GM12878 (cell line): Measurements from ENCODE around the gene PODN. TPM values are rescaled to one million over a fixed set of nuclear protein-coding genes. Genes with fewer than 3 reads are reported as not detected.

Source experiments
- ATAC-seq: fragments of 200-7000 bp; cut with Tn5 transposase; 3 replicates; pipeline ENCODE4 v1.9.1; 2020; ENCODE audit warnings: mild to moderate bottlenecking, moderate library complexity
- BruUV-seq: library from RNA; stranded (reverse); fragments of 400-500 nt; replicated peaks from 2 replicates; lab custom pipeline; 2021; lab: Mats Ljungman, UMichigan
- CTCF ChIA-PET: fragments of 300-600 bp; sonication (Branson Sonifier 250); formaldehyde crosslinking; extraction: SDS; loops from one replicate; lab custom pipeline; 2021; ENCODE audit warnings: inconsistent platforms; lab: Yijun Ruan, JAX
- POLR2A ChIA-PET: fragments of 350-600 bp; formaldehyde crosslinking; extraction: SDS; loops from one replicate; lab custom pipeline; 2021; ENCODE audit warnings: inconsistent platforms; lab: Charles Lee
- RAD21 ChIA-PET: fragments of 300-600 bp; sonication (Branson Sonifier 250); formaldehyde crosslinking; loops from one replicate; lab custom pipeline; 2023; ENCODE audit warnings: antibody characterized with exemption; ENCODE audit not compliant: unreplicated experiment; lab: Charles Lee
- SMC1A ChIA-PET: fragments of 300-600 bp; sonication (Branson Sonifier 250); formaldehyde crosslinking; loops from one replicate; lab custom pipeline; 2023; ENCODE audit not compliant: unreplicated experiment, uncharacterized antibody; lab: Charles Lee
- DNase-seq: peaks from one replicate; pipeline ENCODE4 v3.0.0-alpha.2; 2011; ENCODE audit warnings: low read depth, low spot score
- FAIRE-seq: peaks from 3 replicates; lab custom pipeline; 2011; peaks lifted over from hg19 to GRCh38; lab: Jason Lieb, UNC
- H2AFZ ChIP-seq: 2 replicates; pipeline ENCODE4 v1.6.0; 2011; ENCODE audit warnings: low read depth, low read length, control low read depth; ENCODE audit not compliant: control insufficient read depth
- H3K27ac ChIP-seq: 2 replicates; pipeline ENCODE4 v1.5.1; 2011; ENCODE audit warnings: control low read depth; ENCODE audit not compliant: control insufficient read depth, insufficient read depth
- H3K27me3 ChIP-seq, 2 experiments: replicated peaks in 1 of 2; 2 replicates each; pipeline versions ENCODE4 v1.6.0 to v1.6.1; 2011; ENCODE audit warnings: low read length in 1 of 2; ENCODE audit not compliant: control insufficient read depth in 2 of 2, insufficient read depth in 2 of 2
- H3K36me3 ChIP-seq, 2 experiments: 2 replicates each; pipeline ENCODE4 v1.5.1; 2011; ENCODE audit warnings: low read length in 1 of 2; ENCODE audit not compliant: control insufficient read depth in 2 of 2, insufficient read depth in 2 of 2
- H3K4me1 ChIP-seq: 2 replicates; pipeline ENCODE4 v1.6.1; 2011; ENCODE audit warnings: mild to moderate bottlenecking, low read length, moderate library complexity, mixed read lengths; ENCODE audit not compliant: control insufficient read depth, insufficient read depth
- H3K4me2 ChIP-seq: 2 replicates; pipeline ENCODE4 v1.6.0; 2011; ENCODE audit warnings: control low read depth; ENCODE audit not compliant: control insufficient read depth, insufficient read depth
- H3K4me3 ChIP-seq: fragments of 200-600 bp; sonication (generic); 2 replicates; pipeline ENCODE4 v1.5.1; 2016
- H3K79me2 ChIP-seq: 2 replicates; pipeline ENCODE4 v1.6.0; 2011; ENCODE audit warnings: low read length; ENCODE audit not compliant: control insufficient read depth, insufficient read depth
- H3K9ac ChIP-seq: 2 replicates; pipeline ENCODE4 v1.8.0; 2011; ENCODE audit warnings: low read length, control low read depth, mixed read lengths; ENCODE audit not compliant: control insufficient read depth, insufficient read depth
- H3K9me3 ChIP-seq: replicated peaks from 3 replicates; pipeline ENCODE4 v1.5.1; 2011; ENCODE audit warnings: mild to moderate bottlenecking, low read length; ENCODE audit not compliant: control insufficient read depth, insufficient read depth
- H4K20me1 ChIP-seq: 2 replicates; pipeline ENCODE4 v1.6.0; 2011; ENCODE audit not compliant: control insufficient read depth, insufficient read depth
- BHLHE40 ChIP-seq, 2 experiments: fragments of 450-650 bp in 1 of 2; IDR thresholded peaks; 2 replicates each; pipeline ENCODE4 v1.6.1; 2011 to 2017; ENCODE audit warnings: low read depth in 2 of 2, borderline replicate concordance in 1 of 2, improper control_type of control experiment in 1 of 2, low read length in 1 of 2, mild to moderate bottlenecking in 1 of 2
- CEBPB ChIP-seq, 2 experiments: fragments of 150-350 bp in 1 of 2; IDR thresholded peaks; 2 replicates each; pipeline ENCODE4 v1.6.1; 2012 to 2014; ENCODE audit warnings: low read depth in 2 of 2, low read length in 2 of 2, borderline replicate concordance in 1 of 2, inconsistent platforms in 1 of 2
- CHD1 ChIP-seq: IDR thresholded peaks from 2 replicates; pipeline ENCODE4 v1.6.1; 2012; ENCODE audit warnings: low read depth, low read length, improper control_type of control experiment
- HCFC1 ChIP-seq: fragments of 150-350 bp; IDR thresholded peaks from 2 replicates; pipeline ENCODE4 v1.6.1; 2014; ENCODE audit warnings: low read length
- PAX8 ChIP-seq: fragments of 450-650 bp; IDR thresholded peaks from 2 replicates; pipeline ENCODE4 v1.6.1; 2017; ENCODE audit warnings: mild to moderate bottlenecking, moderate library complexity
- SUPT20H ChIP-seq: IDR thresholded peaks from 2 replicates; pipeline ENCODE4 v1.6.1; 2011; ENCODE audit warnings: low read depth, mild to moderate bottlenecking, low read length, moderate library complexity, borderline replicate concordance; ENCODE audit not compliant: control insufficient read depth
- TCF3 ChIP-seq: IDR thresholded peaks from 2 replicates; pipeline ENCODE4 v1.6.1; 2012; ENCODE audit warnings: low read depth, mild to moderate bottlenecking, low read length, borderline replicate concordance; ENCODE audit not compliant: insufficient read depth
- ZBTB11 ChIP-seq: fragments of 450-650 bp; formaldehyde crosslinking; IDR thresholded peaks from 2 replicates; pipeline ENCODE4 v1.5.0; 2022; ENCODE audit warnings: mild to moderate bottlenecking, missing genetic modification characterization
- WGBS: methylation state at CpG from one replicate; pipeline ENCODE4 v1.1.6; 2016; ENCODE audit warnings: low lambda C conversion rate; ENCODE audit not compliant: insufficient replicate concordance, insufficient coverage; ENCODE audit errors: missing lambda C conversion rate; 5-methylcytosine and 5-hydroxymethylcytosine counted together
- in situ Hi-C: fragments of 300-500 bp; cut with MboI; formaldehyde crosslinking; loops from 9 replicates; pipeline ENCODE4 v1.14.3; 2018; ENCODE audit warnings: mixed read lengths
- intact Hi-C: fragments of 100-400 bp; cut with micrococcal nuclease; formaldehyde crosslinking; loops from one replicate; pipeline ENCODE4 v1.14.2; 2022; ENCODE audit not compliant: unreplicated experiment
- polyA plus RNA-seq, 11 experiments: library from polyadenylated mRNA; depleted of rRNA in 4 of 11; unstranded in 6 of 11; stranded (reverse) in 5 of 11; fragments of >200 nt; fragmentation: Nextera tagmentation in 4 of 11; fragmentation: Illumina TruSeq in 1 of 11; extraction: Ambion mirVana in 4 of 11; extraction: Trizol in 1 of 11; gene quantifications; 1 replicate in 1 of 11; 2 replicates in 10 of 11; pipeline versions ENCODE4 v1.2.1 to v1.2.3, GENCODE V29; 2011 to 2016; ENCODE audit warnings: inconsistent platforms in 2 of 11, missing spikeins in 2 of 11, low read depth in 1 of 11
- total RNA-seq, 4 experiments: library from RNA; depleted of rRNA in 3 of 4; stranded (reverse); fragments of >200 nt in 3 of 4; fragmentation: Illumina TruSeq in 1 of 4; extraction: Trizol in 1 of 4; gene quantifications; 2 replicates each; pipeline versions ENCODE4 v1.2.1 to v1.2.3, GENCODE V29; 2013 to 2021
- TF ChIP-seq, protein P1 (sequence below): IDR thresholded peaks from 2 replicates; pipeline ENCODE4 v1.6.1; 2011; ENCODE audit warnings: mild to moderate bottlenecking, low read depth, low read length, moderate library complexity; ENCODE audit not compliant: insufficient replicate concordance

Gene PODN
- total and polyA plus RNA-seq, 10 of the 15 experiments (the other 5 are each of a cell fraction or from before 2014, with no cell fraction given) = 0.10 TPM; not detected in 9

- DNase-seq (no peak), FAIRE-seq (no peak), ATAC-seq (no peak)
- Histone ChIP-seq H3K4me1 (no peaks in the 10 kb centered on the region), H3K9ac (no peak overlapping the region), H3K36me3 (no peaks in the 10 kb centered on the region), H2AFZ (no peak overlapping the region), H3K27me3 (no peaks in the 10 kb centered on the region; a peak in 1 of 4 replicates), H3K4me2 (no peak overlapping the region), H3K79me2 (no peaks in the 10 kb centered on the region), H3K27ac (no peak overlapping the region), H3K9me3 (no peaks in the 10 kb centered on the region), H4K20me1 (no peaks in the 10 kb centered on the region), H3K4me3 (no peak overlapping the region)
- in situ Hi-C loops (no loop called here), intact Hi-C loops (no loop called here)
- WGBS = 13% methylated on average over 14 of the region's 18 CpGs
- POLR2A ChIA-PET = no interaction called here
- SMC1A ChIA-PET = no interaction called here
- CTCF ChIA-PET = interaction anchor here (1.4 kb wide), 1 partner anchor 60 kb away, joined by 3 read pairs; no protein-coding TSS in a partner anchor
- TF ChIP-seq BHLHE40 (IDR thresholded peaks at IDR 0.05; ENCODE audit: borderline replicate concordance in 1 of 2, low read depth in 2 of 2, low read length in 1 of 2) (peak in 1 of 2 experiments; percentile 31; a peak in 1 of 4 replicates), CHD1 (no peak)
- BruUV-seq = no TSS peak
- RAD21 ChIA-PET = no interaction called here
Measured at GRCh38 chr1:53121319-53122172, 59.5 kb downstream of the PODN start.

GRCh38 chr1:53122201-53122885 lies 60.3 kb downstream of the PODN start:
- no peaks in the 10 kb centered on the region for H3K4me1 ChIP-seq
- RAD21 ChIA-PET = no interaction called here
- H3K9ac ChIP-seq = no peak overlapping the region
- CTCF ChIA-PET = no interaction called here
- FAIRE-seq (no peak), DNase-seq (no peak), ATAC-seq (no peak)
- no peaks in the 10 kb centered on the region for H3K9me3 ChIP-seq
- H3K27me3 ChIP-seq = no peaks in the 10 kb centered on the region; a peak in 1 of 4 replicates
- no peaks in the 10 kb centered on the region for H4K20me1 ChIP-seq
- no TSS peak for BruUV-seq
- no peaks in the 10 kb centered on the region for H3K79me2 ChIP-seq
- intact Hi-C loops = no loop called here
- POLR2A ChIA-PET = no interaction called here
- WGBS = 11% methylated on average over 9 of the region's 10 CpGs
- no peak overlapping the region for H3K27ac ChIP-seq
- SMC1A ChIA-PET = interaction anchor here (1.0 kb wide), 1 partner anchor 15 kb away, joined by 3 read pairs; no protein-coding TSS in a partner anchor
- no peak overlapping the region for H2AFZ ChIP-seq
- H3K4me3 ChIP-seq = no peak overlapping the region
- in situ Hi-C loops = no loop called here
- H3K36me3 ChIP-seq = no peaks in the 10 kb centered on the region
- H3K4me2 ChIP-seq = no peak overlapping the region
- TF ChIP-seq SUPT20H (no peak), PAX8 (no peak), CEBPB (IDR thresholded peaks at IDR 0.05; ENCODE audit: borderline replicate concordance in 1 of 2, low read depth in 2 of 2, low read length in 2 of 2) (no peak), TCF3 (no peak), HCFC1 (no peak), ZBTB11 (CRISPR knock-in tag) (no peak)
- TF ChIP-seq, protein P1, sequence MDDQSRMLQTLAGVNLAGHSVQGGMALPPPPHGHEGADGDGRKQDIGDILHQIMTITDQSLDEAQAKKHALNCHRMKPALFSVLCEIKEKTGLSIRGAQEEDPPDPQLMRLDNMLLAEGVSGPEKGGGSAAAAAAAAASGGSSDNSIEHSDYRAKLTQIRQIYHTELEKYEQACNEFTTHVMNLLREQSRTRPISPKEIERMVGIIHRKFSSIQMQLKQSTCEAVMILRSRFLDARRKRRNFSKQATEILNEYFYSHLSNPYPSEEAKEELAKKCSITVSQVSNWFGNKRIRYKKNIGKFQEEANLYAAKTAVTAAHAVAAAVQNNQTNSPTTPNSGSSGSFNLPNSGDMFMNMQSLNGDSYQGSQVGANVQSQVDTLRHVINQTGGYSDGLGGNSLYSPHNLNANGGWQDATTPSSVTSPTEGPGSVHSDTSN = no peak
